Caco-2 (cell line): ENCODE results near the gene CIT. TPM values are rescaled to one million over a fixed set of nuclear protein-coding genes. Genes with fewer than 3 reads are reported as not detected.

Source experiments
- Bru-seq: library from RNA; stranded (reverse); fragments of 400-500 nt; gene quantifications from one replicate; lab custom pipeline; 2021; lab: Mats Ljungman, UMichigan
- BruChase-seq, 2 experiments: library from RNA; stranded (reverse); fragments of 400-500 nt; gene quantifications; one replicate each; lab custom pipeline; 2021; lab: Mats Ljungman, UMichigan
- BruUV-seq: library from RNA; stranded (reverse); fragments of 400-500 nt; replicated peaks from 2 replicates; lab custom pipeline; 2021; lab: Mats Ljungman, UMichigan
- CTCF ChIA-PET: fragments of 300-600 bp; sonication (Branson Sonifier 250); formaldehyde crosslinking; loops from one replicate; lab custom pipeline; 2022; ENCODE audit warnings: antibody characterized with exemption; lab: Charles Lee
- POLR2A ChIA-PET: fragments of 300-600 bp; sonication (Branson Sonifier 250); formaldehyde crosslinking; loops from one replicate; lab custom pipeline; 2022; ENCODE audit warnings: antibody characterized with exemption; lab: Charles Lee
- DNase-seq, 2 experiments: peaks; one replicate each; pipeline versions ENCODE4 v3.0.0 to v3.0.0-alpha.2; 2020 to 2022
- H3K27me3 ChIP-seq: replicated peaks from 2 replicates; pipeline ENCODE4 v1.6.0; 2011; ENCODE audit warnings: low read length; ENCODE audit not compliant: control insufficient read depth, insufficient read depth
- H3K36me3 ChIP-seq: 2 replicates; pipeline ENCODE4 v1.5.1; 2011; ENCODE audit warnings: low read length; ENCODE audit not compliant: control insufficient read depth, insufficient read depth
- H3K4me1 ChIP-seq: fragments of 250-450 bp; sonication (Bioruptor Pico); 2 replicates; pipeline ENCODE4 v1.5.1; 2020; ENCODE audit warnings: mild to moderate bottlenecking
- H3K4me3 ChIP-seq: 2 replicates; pipeline ENCODE4 v1.5.1; 2011; ENCODE audit warnings: low read depth, mild to moderate bottlenecking, control low read depth, low read length
- H3K9me3 ChIP-seq: fragments of 250-450 bp; sonication (Bioruptor Pico); 2 replicates; pipeline ENCODE4 v1.5.1; 2020; ENCODE audit warnings: mild to moderate bottlenecking, moderate library complexity
- H3K27ac Mint-ChIP-seq: one replicate; pipeline ENCODE4 v1.8.0; 2022; ENCODE audit warnings: mixed read lengths; ENCODE audit not compliant: unreplicated experiment
- H3K27me3 Mint-ChIP-seq: one replicate; pipeline ENCODE4 v1.8.0; 2022; ENCODE audit warnings: mixed read lengths; ENCODE audit not compliant: insufficient read depth, unreplicated experiment
- H3K36me3 Mint-ChIP-seq: one replicate; pipeline ENCODE4 v1.8.0; 2022; ENCODE audit warnings: mild to moderate bottlenecking, mixed read lengths; ENCODE audit not compliant: insufficient read depth, unreplicated experiment
- H3K4me1 Mint-ChIP-seq: one replicate; pipeline ENCODE4 v1.8.0; 2022; ENCODE audit warnings: low read depth, mixed read lengths; ENCODE audit not compliant: unreplicated experiment
- H3K4me3 Mint-ChIP-seq: one replicate; pipeline ENCODE4 v1.8.0; 2022; ENCODE audit warnings: mild to moderate bottlenecking, moderate library complexity, mixed read lengths; ENCODE audit not compliant: unreplicated experiment
- H3K9me3 Mint-ChIP-seq: one replicate; pipeline ENCODE4 v1.8.0; 2022; ENCODE audit warnings: mixed read lengths; ENCODE audit not compliant: unreplicated experiment
- intact Hi-C: fragments of 100-400 bp; cut with micrococcal nuclease; formaldehyde crosslinking; loops from one replicate; pipeline ENCODE4 v1.10.0; 2022; ENCODE audit not compliant: unreplicated experiment
- long read RNA-seq: library from polyadenylated mRNA; stranded (forward); transcript quantifications from one replicate; pipeline ENCODE4 v2.0.0, GENCODE V29; 2022
- total RNA-seq: library from RNA; stranded (reverse); gene quantifications from 2 replicates; pipeline ENCODE4 v1.2.3, GENCODE V29; 2022
- TF ChIP-seq, protein P1 (sequence below), 2 experiments: fragments of 200-600 bp in 1 of 2; IDR thresholded peaks; 1 replicate in 1 of 2; 2 replicates in 1 of 2; pipeline versions ENCODE4 v1.5.1 to v1.8.0; 2011 to 2022; ENCODE audit warnings: antibody characterized with exemption in 1 of 2, control low read depth in 1 of 2, inconsistent platforms in 1 of 2, low read depth in 1 of 2, low read length in 1 of 2, mild to moderate bottlenecking in 1 of 2, moderate library complexity in 1 of 2; ENCODE audit not compliant: insufficient read depth in 1 of 2, severe bottlenecking in 1 of 2, unreplicated experiment in 1 of 2

Gene CIT, protein sequence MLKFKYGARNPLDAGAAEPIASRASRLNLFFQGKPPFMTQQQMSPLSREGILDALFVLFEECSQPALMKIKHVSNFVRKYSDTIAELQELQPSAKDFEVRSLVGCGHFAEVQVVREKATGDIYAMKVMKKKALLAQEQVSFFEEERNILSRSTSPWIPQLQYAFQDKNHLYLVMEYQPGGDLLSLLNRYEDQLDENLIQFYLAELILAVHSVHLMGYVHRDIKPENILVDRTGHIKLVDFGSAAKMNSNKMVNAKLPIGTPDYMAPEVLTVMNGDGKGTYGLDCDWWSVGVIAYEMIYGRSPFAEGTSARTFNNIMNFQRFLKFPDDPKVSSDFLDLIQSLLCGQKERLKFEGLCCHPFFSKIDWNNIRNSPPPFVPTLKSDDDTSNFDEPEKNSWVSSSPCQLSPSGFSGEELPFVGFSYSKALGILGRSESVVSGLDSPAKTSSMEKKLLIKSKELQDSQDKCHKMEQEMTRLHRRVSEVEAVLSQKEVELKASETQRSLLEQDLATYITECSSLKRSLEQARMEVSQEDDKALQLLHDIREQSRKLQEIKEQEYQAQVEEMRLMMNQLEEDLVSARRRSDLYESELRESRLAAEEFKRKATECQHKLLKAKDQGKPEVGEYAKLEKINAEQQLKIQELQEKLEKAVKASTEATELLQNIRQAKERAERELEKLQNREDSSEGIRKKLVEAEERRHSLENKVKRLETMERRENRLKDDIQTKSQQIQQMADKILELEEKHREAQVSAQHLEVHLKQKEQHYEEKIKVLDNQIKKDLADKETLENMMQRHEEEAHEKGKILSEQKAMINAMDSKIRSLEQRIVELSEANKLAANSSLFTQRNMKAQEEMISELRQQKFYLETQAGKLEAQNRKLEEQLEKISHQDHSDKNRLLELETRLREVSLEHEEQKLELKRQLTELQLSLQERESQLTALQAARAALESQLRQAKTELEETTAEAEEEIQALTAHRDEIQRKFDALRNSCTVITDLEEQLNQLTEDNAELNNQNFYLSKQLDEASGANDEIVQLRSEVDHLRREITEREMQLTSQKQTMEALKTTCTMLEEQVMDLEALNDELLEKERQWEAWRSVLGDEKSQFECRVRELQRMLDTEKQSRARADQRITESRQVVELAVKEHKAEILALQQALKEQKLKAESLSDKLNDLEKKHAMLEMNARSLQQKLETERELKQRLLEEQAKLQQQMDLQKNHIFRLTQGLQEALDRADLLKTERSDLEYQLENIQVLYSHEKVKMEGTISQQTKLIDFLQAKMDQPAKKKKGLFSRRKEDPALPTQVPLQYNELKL (N-terminal part only)
- total RNA-seq (55.9 and 62.3 TPM in 2 replicates), Bru-seq, nascent RNA (percentile 68 among the genes with signal in this experiment), BruChase-seq, experiment 1, labeled RNA remaining after a 2-hour chase (percentile 66 among the genes with signal in this experiment), BruChase-seq, experiment 2, labeled RNA remaining after a 6-hour chase (percentile 70 among the genes with signal in this experiment)
- long read RNA-seq, partial matches to known transcripts: 5 of 11 reads
- long read RNA-seq, other reads (novel, unspliced or antisense): 6 of 11 reads

DNA sequence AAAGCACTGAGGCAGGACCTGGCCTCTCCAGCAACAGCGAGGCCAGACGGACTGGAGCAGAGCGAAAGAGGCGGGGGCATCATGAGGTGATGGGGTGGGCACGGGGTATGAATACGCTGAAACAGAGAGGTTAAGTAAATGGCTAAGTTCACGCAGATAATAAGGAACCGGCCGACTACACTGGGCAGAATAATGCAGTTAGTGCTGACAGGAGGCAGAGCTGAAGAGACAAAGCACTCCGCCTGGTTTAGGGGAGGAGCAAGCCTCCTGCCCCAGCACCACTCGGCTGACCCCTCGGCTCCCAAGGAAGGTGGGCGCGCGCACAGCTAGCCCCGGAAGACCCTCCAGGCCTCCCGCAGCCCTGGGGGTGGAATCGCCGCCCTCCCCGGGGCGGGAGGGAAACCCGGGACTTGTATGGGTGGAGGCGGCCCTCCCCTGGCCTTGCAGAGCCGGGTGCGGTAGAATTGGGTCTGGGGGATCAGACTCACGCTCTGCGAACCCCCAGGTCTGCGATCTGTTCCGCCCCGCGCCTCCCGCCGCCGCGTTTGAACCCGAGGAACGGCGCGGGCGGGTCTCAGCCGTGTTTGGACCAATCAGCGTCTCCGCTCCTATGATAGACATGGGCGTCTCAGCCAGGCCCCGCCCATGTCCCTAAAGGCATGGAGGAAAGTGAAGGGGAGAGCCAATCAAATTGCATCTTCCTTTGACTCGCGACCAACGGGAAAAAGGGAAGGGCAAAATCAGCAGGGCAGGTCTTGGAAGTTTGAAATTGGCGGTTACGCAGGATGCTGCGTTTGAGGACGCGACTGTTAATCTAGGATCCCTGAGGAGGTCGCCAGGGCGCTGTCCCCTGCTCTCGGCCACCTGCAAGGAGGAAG, at the start of gene CIT:
TSS of gene CIT (minus strand) at position 560 of the 878 bp plus-strand sequence. CDS start 1,152 bp downstream, outside the sequence.
- no peaks in the 10 kb centered on the region for H3K27me3 ChIP-seq
- no peaks in the 10 kb centered on the region for H3K4me1 ChIP-seq
- Mint-ChIP-seq H3K4me3 (peak within 1 kb of the TSS; percentile 91), H3K4me1 (peaks cover 13% of the 10 kb centered on the region), H3K9me3 (no peaks in the 10 kb centered on the region), H3K36me3 (peaks cover 13% of the 10 kb centered on the region), H3K27me3 (peaks cover 3% of the 10 kb centered on the region), H3K27ac (peak within 1 kb of the TSS; percentile 82)
- intact Hi-C loops: loop anchor here (1.0 kb wide), 2 partner anchors 25 to 210 kb away; no protein-coding TSS in a partner anchor
- POLR2A ChIA-PET: interaction anchor here (0.5 kb wide), 1 partner anchor 1613 kb away, joined by 3 read pairs; no protein-coding TSS in a partner anchor
- CTCF ChIA-PET: interaction anchor here (1.1 kb wide), 1 partner anchor 25 kb away, joined by 3 read pairs; no protein-coding TSS in a partner anchor
- no peaks in the 10 kb centered on the region for H3K9me3 ChIP-seq
- H3K36me3 ChIP-seq: no peaks in the 10 kb centered on the region
- TSS peak; percentile 44 for BruUV-seq
- H3K4me3 ChIP-seq: peak within 1 kb of the TSS; percentile 98
- TF ChIP-seq, protein P1, sequence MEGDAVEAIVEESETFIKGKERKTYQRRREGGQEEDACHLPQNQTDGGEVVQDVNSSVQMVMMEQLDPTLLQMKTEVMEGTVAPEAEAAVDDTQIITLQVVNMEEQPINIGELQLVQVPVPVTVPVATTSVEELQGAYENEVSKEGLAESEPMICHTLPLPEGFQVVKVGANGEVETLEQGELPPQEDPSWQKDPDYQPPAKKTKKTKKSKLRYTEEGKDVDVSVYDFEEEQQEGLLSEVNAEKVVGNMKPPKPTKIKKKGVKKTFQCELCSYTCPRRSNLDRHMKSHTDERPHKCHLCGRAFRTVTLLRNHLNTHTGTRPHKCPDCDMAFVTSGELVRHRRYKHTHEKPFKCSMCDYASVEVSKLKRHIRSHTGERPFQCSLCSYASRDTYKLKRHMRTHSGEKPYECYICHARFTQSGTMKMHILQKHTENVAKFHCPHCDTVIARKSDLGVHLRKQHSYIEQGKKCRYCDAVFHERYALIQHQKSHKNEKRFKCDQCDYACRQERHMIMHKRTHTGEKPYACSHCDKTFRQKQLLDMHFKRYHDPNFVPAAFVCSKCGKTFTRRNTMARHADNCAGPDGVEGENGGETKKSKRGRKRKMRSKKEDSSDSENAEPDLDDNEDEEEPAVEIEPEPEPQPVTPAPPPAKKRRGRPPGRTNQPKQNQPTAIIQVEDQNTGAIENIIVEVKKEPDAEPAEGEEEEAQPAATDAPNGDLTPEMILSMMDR (IDR thresholded peaks at IDR 0.05; ENCODE audit: insufficient read depth in 1 of 2, low read depth in 1 of 2, low read length in 1 of 2, severe bottlenecking in 1 of 2, unreplicated experiment in 1 of 2): peak in 1 of 2 experiments; percentile 0
- peak; percentile 92 to 94 for DNase-seq

DNA sequence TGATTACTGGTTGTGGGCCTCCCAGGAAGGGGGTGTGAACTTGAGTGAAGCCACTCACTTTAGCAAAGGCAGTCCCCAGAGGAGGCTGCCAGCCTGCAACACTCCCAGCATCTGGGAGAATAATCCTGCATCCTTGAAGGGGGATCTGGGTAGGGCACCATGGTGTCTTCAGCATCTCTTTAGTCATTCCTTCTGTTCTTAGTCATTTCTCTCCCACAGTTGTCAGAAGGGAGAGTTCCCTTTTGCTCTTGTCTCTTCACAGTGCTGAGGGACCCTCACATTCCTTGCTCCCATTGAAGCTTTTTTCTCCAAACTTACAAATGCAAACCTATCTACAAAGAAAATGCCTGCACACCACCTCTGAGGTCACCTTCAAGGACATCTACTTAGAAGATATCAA, 48.1 kb upstream of the CIT start:
- no TSS peak for BruUV-seq
- H3K4me3 ChIP-seq: no peak overlapping the region
- H3K4me1 Mint-ChIP-seq: no peaks in the 10 kb centered on the region
- H3K9me3 Mint-ChIP-seq: no peaks in the 10 kb centered on the region
- H3K27me3 ChIP-seq: no peaks in the 10 kb centered on the region
- H3K36me3 ChIP-seq: no peaks in the 10 kb centered on the region
- H3K4me3 Mint-ChIP-seq: no peak overlapping the region
- H3K36me3 Mint-ChIP-seq: no peaks in the 10 kb centered on the region
- no peak overlapping the region for H3K27ac Mint-ChIP-seq
- no peak for DNase-seq
- intact Hi-C loops: no loop called here
- POLR2A ChIA-PET: no interaction called here
- H3K27me3 Mint-ChIP-seq: no peaks in the 10 kb centered on the region
- no peaks in the 10 kb centered on the region for H3K9me3 ChIP-seq
- CTCF ChIA-PET: no interaction called here
- H3K4me1 ChIP-seq: no peaks in the 10 kb centered on the region
- TF ChIP-seq, protein P1 (IDR thresholded peaks at IDR 0.05; ENCODE audit: insufficient read depth in 1 of 2, low read depth in 1 of 2, low read length in 1 of 2, severe bottlenecking in 1 of 2, unreplicated experiment in 1 of 2): no peak
